Stimulated activated CD8-positive, alpha-beta memory T cell treated with anti-CD3 and anti-CD28 coated beads, Interleukin-12 subunit alpha, Interleukin-12 subunit beta, amount 100 ng/mL, for 24 hours (primary cell): ENCODE measurements around the gene KLF6.

Experiments used
- DNase-seq: peaks from one replicate; pipeline ENCODE4 v3.0.0-alpha.2; 2020; ENCODE audit errors: extremely low read depth

KLF6 gene

DNA sequence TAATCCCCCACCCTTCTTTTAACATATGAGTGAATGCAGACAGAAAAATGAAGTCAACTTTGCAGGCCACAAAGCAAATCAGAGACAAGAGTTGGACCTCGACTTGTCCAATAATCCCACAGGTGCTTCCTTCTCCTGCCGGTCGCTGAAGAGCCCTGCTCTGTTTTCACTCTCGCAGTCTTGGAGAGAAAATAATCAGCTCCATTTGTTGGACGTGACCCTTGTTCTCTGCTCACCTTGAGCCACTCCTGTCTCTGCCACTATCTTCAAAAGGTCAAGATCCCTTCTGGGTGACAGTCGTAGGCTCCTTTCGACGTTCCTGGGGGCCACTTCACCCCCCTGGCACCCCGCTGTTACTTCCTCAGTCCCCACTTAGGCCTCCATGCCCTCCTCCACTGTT, 2.8 kb upstream of the KLF6 start:
- DNase-seq, result no peak

DNA sequence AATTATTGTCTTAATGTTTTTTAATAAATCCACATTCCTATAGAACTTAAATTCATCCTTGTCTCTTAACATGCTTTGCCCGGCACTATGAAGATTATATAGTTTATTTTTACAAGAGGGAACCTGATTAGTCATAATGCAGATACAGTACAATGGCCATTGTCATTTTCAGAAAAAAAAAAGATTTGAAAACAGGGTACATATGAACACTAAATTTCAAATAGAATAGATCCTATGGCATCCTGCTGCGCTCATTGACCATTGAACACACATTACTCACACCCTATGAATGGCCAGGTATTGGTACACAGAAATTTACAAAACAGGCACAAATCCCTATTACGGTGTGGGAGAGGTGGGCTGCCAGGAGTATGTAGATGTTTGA, 2.0 kb upstream of the KLF6 start:
- no peak for DNase-seq

DNA sequence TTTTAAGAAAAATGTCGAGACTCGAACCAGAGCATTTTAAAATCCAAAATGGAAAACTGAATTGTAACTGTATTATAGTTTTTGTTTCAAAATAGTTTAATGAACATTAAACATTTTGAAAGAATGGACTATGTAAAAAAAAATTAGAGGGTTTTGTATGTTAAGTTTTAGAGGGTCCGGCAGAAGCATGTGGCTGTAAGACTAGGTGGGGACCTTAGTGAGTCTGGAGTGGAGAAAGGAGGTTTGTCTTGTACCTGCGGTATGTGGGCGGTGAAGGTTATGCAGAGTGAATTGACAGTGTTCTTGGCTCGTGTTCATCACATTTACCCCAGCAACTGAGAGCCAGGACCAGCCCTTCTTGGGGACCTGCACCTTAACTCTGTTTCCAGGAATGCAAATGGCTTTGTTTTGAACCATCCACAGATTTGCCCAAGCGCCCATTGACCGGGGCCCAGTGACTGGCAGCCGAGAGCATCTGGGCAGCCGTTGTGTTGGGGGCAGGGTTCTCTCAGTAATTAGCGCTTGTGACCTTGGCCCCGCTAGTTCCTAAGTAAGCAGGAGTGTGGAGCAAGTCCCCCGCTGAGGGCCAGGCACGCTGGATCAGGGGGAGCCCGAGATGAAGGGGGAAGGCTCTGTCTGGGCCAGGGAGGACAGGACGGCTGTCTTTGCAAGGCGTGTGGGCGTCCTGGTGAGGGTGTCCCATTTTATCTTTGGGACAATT, 1.4 kb upstream of the KLF6 start:
- DNase-seq, result no peak

DNA sequence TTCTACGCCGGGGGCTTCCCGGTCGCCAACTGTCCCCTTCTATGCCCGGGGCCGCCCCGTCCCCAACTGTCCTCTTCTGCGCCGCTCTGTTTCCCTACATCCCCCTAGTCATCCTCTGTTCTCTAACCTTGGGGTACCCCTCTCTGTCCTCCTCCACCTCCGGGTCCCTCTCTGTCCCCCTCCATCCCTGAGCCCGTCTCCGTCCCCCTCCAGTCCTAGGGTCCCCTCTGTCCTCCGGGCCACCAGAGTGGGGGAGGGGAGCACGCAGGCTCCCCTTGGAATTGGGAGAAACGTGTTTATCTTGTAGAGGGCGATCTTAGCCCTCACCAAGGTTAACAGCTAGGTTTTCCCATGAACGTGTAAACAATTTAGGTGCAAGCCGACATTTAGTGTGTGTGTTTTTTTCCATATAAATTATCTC, 852 bp upstream of the KLF6 start:
- no peak for DNase-seq

DNA sequence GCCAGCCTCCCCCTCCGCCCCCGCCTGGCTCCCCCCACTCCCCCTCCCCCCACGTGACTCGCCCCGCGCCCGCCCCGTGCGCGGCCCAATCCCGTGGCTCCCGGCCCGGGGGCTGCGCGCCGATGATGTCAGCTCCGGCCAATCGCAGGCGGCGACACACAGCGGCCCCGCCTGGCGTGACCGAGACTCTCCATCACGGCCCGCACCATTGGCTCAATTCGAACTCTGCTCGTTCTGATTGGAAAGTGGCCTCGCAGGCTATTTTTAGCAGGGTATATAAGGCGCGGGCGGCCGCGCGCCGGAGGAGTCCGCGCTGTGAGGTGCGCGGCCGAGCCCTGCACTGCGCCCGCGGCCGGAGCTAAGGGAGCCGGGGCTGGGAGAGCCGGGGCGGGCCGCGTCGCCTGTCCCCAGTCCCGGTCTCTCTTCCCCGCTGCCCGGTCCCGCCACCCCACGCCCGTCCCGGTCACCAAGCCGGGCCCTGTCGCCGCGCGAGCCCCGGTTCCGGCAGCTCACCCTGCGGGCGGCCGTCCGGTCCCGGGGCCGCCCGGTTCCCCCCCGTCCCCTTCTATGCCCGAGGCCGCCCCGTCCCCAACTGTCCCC, 342 bp upstream of the KLF6 start:
- peak; percentile 98 for DNase-seq

DNA sequence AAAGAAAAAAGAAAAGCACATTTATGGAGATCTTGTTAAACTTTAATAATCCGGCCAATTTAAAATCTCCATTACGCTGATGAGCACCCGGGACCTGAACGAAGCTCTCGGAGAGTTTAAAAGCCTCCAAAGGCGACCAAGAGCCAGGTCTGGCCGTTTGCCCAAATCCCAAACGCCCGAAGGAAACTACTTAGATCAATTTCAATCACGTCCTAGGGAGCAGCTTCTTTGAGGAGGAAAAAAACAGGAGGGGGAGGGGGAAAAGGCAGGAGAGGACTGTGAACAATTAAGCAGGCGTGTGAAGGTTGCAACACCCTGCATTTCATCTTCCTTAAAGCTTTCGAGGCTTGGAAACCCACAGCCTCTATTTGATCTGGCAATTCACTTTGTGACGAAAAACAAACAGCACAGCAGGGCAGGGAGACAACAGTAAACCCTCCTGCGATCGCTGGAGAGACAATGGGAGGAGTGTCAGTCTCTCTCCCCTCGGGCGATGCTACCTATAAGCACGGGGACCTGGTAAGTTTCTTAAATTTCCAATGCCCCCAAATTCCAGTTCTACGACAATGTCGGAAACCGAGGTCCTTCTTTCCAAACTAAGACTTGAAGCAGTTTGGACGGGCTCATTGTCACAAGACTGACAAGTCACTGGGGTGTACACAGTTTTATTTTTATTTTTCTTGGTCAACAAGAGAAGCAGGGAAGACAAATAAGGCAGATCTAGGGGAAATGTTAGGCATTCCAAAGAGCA, 1.2 kb downstream of the KLF6 start:
- no peak for DNase-seq

DNA sequence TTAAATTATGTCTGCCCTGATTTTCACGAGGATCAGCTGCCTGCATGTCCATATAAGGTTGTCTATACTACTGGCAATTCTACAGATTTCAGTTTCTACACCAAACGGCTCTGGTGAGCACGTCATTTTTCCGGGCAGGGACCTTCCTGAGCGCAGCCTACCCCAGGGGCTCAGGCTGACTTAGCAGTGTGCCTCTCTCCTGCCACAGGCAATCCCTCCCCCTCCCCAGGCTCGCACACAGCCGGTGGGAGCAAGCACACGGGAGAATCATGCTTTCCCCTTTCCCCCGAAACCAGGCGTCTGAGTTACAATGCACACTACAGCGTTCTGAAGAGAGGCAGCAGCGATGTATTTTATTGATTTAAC, 1.7 kb downstream of the KLF6 start:
- DNase-seq, result no peak

DNA sequence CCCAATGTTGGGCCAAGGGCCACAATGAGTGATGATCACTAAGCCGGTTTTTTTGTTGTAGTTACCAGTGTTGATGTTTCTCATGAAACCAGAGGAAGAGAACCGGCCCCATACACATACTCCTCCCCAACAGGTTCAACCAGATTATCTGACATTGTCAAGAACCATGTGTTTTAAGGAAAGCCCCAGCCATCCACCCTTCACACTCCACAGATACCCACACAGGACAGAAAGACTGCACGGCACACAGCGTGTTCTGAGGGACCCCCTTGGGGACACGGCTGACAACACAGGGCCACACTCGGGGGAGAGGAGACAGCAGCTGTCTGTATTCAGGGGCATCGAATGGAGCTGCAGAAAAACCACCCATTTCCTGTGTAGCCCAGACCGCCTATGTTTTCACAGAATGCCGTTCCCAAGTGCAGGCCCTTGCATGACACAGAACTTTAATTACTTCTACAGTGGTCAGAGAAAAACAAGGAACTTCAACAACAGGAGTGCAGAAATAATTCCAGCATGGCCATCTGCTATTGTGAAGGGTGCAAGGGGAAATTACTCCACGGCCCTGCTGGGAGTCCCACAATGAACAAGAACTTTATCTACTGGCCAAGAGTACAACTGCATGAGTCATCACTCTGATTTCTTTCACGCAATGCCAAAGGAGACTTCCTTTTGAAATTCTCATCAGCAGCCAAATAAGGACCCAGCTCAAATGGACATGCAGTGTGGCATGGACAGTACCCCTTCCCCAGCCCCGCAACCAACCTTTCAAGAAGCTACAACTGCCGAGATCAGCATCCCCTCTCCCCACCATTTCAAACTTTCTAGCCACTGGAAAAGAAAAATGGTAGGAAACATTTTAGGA, 2.3 kb downstream of the KLF6 start:
- no peak for DNase-seq

DNA sequence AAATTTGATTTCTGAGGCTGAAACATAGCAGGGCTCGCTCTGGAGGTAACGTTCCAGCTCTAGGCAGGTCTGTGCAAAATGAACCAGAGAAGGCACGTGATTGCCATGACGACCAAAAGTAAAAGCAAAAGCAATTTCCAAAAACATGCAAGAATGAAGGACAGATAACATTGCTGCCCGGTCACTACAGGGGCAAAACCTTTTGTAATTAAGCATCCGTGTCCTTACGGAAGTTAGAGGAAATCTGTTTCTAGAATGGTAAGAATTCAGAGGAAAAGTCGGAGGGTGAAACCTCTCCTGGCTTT, 2.9 kb downstream of the KLF6 start:
- no peak for DNase-seq

DNA sequence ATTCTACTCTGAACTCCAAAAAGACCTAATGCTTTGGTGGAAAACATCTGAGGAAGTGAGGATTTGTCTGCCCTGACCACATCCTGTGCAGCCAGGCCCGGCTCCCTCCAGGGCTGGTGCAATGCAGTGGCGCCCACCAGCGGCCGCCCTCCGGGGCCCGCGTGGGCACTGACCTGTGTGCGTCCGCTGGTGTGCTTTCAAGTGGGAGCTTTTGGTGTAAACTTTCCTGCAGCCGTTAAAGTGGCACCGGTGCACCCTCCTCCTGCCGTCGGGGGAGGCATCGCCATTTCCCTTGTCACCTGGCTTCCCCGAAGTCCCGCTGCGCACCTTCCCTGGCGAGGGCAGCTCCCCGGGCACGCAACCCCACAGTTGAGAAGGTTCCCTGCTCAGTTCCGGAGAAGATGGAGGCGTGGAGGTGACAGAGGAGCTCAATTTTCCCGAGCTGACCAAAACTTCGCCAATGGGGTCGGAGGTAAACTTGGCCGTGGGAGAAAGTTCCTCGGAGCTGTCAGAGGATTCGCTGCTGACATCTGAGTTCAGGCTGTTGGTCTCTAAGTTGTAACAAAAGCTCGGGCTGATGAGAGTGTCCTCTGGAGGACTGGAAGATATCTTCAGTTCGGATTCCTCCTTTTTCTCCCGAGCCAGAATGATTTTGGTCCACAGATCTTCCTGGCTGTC, 3.4 kb downstream of the KLF6 start:
- no peak for DNase-seq

DNA sequence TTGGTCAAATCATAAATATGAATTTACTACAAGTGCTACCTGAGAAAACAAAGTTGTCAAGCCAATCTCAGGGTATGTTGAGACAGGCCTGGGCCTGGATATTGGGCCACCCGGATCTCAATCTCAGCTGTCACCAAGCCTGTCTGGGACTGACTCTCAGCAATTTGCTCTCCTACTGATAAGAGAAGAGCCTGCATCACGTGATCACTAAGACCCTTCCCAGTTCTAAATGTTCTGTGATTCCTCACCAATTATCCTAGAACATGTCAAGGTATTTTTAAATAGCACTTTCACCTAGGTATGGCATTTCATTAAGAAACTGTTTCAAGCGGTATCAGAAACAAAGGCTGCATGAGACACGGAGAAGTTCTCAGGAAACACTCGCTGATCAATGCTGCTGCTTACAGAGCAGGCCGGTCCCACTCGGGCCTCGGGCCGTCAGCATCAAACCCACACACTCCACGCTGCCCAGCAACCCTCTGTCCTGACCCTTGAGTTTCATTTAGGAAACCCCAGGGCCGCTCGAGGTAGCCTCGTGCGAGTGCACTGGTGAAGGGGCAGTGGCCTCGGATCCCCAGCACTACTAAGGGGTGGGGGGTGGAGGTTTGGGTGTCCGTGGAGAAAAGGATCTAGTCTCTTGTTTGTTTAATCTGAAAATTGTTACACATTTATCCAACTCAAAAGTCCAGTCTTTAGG, 4.1 kb downstream of the KLF6 start:
- DNase-seq, result no peak

DNA sequence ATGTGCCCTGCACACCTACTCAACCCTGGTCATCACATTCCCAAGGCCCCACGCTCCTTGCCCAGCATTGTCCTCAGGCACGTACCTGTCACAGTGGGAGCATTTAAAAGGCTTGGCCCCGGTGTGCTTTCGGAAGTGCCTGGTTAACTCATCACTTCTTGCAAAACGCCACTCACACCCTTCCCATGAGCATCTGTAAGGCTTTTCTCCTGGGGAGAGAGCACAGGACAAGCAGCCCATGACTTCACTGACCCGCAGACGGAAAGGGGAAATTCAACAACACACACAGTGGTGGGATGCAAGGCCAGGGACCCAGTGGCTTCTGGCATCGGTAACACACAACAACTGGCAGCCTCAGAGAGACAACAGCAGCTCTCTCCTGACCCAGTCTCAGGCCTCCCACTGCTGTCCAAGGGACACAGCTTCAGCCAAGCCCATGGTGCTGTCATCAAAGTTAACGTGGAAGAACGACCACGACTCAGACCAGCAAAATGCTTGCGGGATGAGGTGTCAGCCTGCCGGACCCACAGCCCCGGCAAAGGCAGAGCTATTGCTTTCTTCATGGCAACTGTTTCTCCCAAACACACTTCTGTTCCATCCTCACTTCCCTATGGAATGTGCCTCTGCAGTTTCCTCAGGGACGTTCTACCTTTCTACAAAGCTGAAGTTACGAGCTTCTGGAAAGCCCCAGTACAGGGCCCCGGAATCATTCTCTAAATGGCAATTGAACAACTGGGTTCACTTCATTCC, 4.8 kb downstream of the KLF6 start:
- DNase-seq, result no peak

DNA sequence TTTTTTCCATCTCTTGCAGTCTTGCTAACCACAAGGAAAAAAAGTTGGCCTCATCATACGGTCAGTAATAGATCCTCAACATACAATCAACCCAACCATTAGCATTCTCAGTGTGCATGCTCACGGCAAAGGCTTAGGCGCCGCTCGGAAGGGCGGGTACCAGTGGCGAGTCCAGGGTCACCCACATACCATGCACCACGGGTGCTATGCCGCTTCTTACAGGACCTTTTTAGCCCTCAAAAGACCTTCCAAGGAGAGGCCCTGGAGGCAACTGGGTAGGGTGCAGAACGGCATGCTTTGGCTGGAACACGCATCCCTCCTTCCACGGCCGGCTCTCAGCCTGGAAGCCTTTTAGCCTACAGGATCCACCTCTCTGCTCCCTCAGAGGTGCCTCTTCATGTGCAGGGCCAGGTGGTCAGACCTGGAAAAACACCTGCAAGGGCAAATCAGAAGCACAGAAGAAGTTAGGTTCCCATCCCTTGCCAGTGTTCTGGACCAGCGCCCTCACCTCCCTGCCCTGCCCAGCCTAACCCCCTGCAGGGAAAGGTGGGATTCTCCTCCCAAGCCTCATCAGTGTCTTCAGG, 5.8 kb downstream of the KLF6 start:
- no peak for DNase-seq

DNA sequence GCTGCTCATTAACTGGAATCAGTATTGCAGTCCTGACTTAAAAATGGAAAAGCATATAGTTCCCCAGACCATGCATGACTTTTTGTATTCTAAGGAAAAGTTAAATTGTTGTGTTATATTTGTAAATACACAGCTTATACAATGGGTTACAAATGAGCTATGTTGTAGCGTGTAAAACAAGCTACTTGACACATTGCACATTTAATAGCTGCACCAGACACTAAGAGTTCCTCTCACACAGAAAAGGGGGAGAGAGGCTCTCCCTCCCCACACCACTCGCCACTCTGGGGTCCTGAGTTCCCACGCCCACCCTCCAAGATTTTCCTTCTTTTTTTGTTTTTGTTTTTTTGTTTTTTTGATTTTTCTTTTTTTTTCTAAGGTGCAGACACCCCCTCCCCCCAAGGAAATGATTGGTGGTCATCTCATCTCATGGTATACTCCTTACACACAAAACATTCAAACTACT, 6.3 kb downstream of the KLF6 start:
- no peak for DNase-seq

DNA sequence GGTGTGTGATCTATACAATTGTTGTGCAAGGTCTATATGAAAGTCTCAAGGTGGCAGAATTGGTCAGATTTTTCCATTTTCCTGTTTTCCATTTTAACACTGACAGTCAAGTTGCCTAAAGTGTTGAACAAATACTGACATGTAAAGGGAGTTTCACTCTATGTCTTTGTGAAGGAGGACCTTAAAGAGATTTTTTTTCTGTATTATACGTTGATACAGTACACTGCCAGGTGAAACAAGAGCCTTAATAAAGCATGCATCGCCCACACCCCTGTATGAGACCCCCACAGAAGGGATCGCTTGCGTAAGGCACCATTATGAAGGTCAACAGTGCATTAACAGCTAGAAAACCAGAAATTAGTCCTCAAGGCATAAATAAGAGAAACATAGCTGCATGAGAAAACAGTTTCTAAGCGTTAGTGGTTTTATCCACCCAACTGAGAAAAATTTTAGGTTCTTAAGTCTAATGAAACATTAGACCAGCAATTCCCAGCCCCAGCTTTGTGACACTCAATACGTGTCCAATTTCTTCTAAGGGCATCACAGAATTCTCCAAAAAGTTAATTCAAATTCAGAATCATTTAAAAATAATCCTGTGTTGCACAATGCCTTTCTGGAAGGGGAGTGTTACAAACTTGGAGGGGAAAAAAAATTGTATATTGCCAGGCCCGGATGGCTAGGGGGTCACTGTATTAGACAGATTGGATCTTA, 6.9 kb downstream of the KLF6 start:
- no peak for DNase-seq

DNA sequence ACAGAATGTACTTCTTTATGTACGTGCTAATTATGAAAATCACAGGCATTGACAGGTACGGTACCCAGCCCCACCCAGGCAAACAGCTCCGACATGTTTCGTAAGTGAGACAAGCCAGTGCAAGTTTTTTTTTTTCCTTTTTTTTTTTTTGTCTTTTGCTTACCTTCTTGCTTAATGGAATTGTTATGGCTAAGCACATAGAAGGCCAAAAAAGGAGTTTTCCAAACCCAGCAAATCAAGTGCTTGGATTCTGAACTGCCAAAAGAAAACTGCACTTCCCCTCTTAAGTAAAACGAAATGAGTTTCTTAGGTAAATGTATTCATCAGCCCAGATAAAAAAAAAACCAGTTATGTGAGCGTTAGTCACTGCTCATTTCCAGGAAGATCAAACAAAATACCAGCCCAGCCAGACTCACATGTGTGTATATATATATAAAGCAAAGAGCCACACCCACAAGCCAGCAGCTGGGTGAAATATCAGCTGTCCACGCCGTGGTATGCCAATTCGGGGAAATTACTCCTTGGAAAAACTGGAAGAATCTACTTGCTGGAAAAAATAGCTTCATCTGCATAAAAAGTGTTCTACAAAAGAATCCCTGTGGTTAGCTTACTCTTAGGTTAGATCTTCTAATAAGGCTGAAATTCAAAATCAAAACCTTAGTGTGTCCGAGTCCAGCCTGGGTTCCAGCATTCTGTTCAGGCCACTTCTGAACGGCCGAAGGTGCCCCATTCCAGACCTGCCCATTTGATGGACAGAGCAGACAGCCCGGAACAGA, 8.0 kb downstream of the KLF6 start:
- DNase-seq, result no peak

DNA sequence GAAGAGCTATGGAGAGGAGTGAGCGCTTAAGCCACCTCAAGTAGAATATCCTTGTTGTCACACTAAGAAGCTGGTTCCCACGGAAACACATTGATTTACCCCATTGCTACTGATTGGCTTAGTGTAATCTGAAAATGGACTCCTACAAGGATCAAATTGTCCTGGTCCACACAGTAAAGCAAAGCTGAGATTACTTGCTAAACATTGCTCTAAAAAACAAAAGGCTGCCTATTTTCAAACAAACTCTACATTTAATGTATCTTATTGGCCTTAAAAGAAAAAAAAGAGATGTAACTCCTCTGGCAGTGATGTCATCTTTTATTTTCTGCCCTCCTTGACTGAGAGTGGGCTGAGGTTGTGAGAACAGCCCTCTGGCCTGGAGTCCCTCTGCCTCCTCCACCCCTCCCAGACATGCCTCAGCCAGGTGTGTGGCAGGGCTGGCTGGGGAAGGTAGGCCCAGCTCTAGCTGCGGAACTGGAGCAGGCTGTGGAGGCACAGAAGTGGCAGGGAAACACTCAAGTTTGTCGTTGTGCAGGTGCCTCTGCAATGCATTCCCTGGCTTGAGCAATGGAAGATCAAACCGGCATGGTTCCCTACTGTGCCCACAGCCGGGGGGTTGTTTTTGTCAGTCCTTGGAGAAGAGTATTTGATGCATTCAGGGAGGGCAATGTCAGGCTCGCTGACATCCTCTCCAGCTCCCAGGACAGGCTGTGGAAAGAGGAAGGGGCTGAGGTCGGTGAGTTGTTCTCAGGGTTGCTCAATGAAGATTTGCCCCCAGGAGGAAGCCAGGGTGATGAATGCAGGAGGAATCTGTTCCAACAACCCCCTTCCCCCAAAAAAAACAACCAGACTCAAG, 9.1 kb downstream of the KLF6 start:
- no peak for DNase-seq
